NCI-H524 (cell line): Measurements from ENCODE around the gene ARID1A.
A peak's percentile ranks its signal among the peaks of the same experiment; 100 is the strongest.
"Not testable (repeated sequence)": the region's sequence is repeated elsewhere in the genome, so short reads cannot be mapped to it uniquely, and the experiment has no call there.

Experiments
- DNase-seq, 2 experiments: peaks; one replicate each; lab custom pipeline; 2025; lab: John Stamatoyannopoulos, UW

ARID1A gene

GRCh38 chr1:26697978-26698849 lies 2.4 kb downstream of the ARID1A start:
- DNase-seq: peak; percentile 39 to 85

GRCh38 chr1:26700711-26701110 lies 4.9 kb downstream of the ARID1A start:
- DNase-seq: no peak

DNA sequence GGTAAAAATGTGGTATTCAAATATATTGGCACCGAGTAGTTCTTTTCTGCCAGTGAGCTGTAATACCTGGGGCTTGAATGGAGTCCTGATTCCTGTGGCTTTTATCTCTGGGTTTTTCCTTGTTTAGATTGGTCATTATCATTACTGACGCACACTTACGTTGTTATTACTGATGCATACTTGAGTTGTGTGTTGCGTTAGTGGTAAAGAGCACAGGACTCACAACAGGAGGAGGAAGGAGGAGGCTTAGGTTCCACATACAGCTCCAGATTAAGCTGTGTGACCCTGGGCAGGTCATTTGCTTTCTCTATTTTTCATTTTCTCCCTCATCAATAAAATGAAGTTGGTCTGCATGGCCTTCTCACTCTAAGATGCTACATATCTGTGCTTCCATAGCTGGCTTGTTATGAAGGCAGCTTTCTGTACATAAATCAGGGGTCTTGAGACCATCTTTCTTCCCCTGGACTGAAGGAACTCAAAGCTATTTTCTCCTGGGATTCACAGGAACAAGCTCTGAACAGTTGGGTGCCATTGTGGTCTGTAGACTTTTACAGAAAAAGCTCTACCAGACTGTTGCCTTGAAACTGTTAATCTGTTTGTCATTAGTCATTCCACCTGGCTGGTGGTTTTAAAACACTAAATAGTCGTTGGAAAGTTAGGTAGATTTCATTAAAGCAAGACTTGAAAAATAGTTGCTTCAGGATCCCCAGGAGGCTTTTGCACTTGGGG lies 5.6 kb downstream of the ARID1A start:
- DNase-seq: no peak

DNA sequence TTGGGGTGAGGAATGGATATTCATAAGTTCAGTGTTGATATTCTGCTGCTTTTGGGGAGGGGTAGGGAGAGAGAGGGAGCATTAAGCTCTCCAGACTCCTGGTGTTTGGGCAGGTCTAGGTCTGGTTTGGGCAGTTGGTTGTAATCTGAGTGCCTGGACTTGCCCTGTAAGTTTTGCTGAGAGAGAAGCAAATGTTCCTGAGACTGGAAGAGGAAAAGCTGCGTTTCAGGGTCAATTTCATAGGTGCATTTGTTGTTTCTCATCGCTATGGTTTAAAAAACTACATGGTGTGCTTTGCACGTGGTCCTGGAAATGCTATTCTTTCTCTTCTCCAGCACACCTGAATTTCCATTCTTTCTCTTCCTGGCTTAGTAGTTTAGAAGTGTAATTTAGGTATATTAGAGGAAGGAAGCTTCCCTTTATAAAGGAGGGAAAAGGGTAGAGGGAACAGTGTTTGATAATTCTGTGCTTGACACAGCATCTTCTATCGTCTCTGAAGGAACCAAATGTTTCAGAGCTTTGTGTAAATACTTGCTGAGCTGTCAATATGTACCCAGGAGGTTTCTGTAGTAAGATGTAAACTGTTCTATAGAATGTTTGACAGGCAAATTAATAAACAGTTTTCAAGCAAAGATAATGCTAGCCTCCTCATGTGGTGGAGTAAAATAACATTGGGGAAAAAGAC lies 6.3 kb downstream of the ARID1A start:
- no peak for DNase-seq

GRCh38 chr1:26702680-26703038 lies 6.8 kb downstream of the ARID1A start:
- no peak for DNase-seq

- no peak for DNase-seq
Observed at GRCh38 chr1:26703478-26703877, 7.7 kb downstream of the ARID1A start.

- DNase-seq: no peak
Observed at GRCh38 chr1:26704629-26705028, 8.8 kb downstream of the ARID1A start.

- not testable (repeated sequence) for DNase-seq
Observed at GRCh38 chr1:26705227-26705626, 9.4 kb downstream of the ARID1A start.

DNA sequence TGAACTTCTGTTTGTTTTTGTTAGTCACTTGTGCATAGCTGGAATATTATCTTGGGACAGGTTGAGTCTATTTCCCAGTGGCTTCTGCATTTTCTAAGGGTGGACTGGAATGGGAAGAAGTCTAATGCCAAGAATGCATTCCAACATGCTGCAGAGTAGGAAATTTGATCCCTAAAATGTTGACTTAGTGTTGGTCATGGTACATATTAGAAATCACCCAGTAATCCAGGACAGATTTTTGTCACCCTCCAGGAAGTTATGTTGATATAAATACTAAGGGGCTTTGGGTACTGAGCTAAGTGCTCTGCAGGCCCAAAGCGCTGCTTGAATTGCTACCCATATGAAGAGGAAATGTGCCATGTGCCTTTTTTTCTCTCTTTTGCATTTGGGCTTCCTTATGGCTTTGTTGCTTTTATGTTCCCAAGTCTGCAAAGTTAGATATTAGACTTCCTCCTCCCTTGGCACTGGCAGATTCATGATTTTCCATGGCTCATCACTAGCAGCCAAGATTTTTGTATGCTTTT lies 10.0 kb downstream of the ARID1A start:
- DNase-seq: no peak

GRCh38 chr1:26706315-26706714 lies 10.5 kb downstream of the ARID1A start:
- DNase-seq: peak in 1 of 2 experiments; percentile 40

GRCh38 chr1:26710811-26711210 lies 15.0 kb downstream of the ARID1A start:
- no peak for DNase-seq

DNA sequence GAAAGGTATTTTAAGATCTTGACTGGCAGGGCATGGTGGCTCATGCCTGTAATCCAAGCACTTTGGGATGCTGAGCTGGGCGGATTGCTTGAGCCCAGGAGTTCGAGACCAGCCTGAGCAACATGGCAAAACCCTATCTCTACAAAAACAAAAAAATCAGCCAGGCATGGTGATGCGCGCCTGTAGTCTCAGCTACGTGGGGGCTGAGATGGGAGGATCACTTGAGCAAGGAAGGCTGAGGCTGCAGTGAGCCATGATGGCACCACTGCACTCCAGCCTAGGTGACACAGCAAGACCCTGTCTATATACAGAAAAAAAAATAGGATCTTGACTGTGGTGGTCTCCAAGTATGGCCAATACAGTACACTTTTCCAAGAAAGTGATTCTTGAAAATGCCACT lies 16.0 kb downstream of the ARID1A start:
- no peak for DNase-seq

DNA sequence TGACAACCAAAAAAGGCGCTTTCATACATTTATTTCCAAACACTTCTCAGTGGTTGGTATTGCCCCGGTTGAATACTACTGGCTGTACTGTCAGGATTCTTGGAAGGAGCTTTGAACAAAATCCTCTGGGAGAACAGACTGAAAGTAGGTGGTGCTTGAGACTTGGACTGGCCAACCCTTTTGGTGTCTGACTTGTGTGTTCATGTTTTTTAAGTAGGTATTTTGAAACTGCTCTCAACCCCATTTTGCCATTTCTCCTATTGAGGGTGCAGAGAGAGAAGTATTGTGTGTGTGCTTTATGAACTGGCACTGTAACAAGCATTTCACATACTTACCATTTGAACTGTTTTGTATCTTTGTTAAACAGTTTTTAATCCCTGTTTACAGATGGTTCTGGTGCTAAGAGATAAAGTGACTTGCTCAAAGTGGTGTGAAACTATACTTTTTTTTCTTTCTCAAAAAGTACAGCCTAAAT lies 21.2 kb downstream of the ARID1A start:
- DNase-seq: no peak

GRCh38 chr1:26719205-26719604 lies 23.4 kb downstream of the ARID1A start:
- DNase-seq: no peak

DNA sequence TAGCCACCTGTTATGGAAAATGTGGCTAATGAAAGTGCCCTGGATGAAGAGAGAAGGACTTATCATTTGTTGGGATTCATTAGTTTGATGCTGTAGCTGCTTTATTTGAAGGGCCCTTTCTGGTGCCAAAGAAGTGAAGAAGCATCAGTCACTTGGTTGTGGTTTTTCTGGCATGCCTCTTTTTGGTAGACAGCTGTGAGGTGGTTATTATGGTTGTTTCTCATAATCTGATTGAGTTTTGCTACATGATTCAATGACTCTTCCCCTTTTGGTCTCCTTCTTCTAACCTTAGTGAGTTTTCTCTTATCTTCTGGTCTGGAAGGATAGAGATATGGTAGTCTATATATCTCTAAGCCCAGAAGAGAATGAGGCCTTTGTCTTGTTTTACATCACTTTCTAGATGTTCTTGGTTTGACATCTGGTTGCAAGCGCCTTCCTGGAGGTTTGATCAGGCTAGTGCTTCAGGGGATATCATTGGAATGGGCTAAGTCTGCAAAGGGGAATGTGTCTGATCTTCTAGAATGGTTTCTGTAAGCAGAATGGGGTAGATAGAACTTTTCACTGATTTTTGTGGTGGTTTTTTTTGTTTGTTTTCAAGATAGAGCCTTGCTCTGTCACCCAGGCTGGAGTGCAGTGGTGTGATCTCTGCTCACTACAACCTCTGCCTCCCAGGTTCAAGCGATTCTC lies 26.0 kb downstream of the ARID1A start:
- DNase-seq: no peak

DNA sequence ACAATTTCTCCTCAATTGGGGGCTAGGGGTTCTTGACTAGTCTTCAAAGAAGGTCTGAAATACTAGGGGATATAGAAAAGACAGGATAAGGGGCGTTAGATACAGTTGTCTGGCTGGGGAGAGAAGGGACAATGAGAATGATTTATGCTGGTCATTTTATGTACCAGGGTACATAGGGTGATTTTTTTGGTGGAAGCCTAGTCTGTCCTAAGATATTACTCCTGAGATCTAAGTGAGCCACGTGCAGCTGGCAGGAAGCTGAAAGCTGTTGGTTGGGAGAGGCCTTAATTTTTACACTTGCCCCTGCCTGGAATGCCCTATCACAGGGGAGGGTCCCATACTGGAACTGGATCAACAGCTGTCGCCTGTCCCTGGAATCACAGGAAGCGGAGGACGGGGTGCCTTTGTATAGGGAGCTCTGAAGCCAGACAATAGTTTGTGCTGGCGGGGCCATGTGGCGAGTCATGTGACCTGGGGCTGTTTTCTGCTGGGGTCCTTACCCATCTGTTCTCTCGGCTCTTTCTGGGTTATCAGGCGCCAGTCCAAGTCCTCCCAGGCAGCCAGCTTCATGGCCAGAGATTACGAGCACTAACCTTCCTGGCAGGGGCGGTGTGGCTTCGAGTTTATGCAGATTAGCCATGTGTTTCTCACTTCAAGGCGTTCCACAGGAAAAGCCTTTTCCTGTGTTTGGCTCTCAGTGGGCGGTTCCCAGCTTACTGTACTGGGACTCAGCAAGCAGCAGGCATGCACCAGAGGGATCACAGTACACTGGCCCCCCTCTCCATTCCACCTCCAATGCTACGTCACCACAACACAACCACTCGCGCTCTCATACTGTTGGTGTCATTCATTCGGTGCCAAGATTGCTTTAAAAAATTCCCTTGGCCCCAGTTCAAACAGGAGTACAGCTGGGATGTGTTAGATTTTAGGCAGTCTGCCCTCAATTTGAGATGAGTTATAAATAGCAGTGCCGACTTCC lies 27.5 kb downstream of the ARID1A start:
- peak; percentile 97 to 99 for DNase-seq

GRCh38 chr1:26724118-26724517 lies 28.3 kb downstream of the ARID1A start:
- DNase-seq: no peak

DNA sequence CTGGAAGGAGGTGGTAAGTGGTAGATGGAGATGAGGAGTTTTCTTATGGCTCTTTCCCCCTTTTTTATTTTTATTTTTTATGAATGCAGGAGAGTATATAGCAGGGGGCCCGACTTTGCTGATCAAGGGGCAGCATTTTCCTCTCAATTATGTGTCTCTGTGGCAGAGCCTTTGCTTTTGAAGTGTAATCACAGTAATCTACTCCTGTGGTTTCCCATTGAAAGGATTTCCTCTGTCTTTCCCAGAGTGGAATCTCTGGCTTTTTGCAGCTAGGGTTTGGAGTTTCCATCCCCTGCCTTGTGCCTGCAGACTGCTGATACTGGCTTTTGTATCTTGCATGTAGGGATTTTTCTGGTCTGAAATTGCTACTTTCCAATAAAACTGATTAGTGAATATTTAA lies 29.1 kb downstream of the ARID1A start:
- no peak for DNase-seq

DNA sequence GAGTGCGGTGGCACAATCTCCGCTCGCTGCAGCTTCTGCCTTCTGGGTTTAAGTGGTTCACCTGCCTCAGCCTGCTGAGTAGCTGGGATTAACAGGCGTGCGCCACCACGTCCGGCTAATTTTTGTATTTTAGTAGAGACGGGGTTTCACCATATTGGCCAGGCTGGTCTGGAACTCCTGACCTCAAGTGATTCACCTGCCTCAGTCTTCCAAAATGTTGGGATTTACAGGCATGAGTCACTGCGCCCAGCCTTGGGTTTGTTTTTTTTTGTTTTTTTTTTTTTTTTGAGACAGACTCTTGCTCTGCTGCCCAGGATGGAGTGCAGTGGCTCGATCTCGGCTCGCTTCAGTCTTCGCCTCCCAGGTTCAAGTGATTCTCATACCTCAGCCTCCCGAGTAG lies 30.1 kb downstream of the ARID1A start:
- not testable (repeated sequence) for DNase-seq

- no peak for DNase-seq
Observed at GRCh38 chr1:26726784-26727183, 31.0 kb downstream of the ARID1A start.

DNA sequence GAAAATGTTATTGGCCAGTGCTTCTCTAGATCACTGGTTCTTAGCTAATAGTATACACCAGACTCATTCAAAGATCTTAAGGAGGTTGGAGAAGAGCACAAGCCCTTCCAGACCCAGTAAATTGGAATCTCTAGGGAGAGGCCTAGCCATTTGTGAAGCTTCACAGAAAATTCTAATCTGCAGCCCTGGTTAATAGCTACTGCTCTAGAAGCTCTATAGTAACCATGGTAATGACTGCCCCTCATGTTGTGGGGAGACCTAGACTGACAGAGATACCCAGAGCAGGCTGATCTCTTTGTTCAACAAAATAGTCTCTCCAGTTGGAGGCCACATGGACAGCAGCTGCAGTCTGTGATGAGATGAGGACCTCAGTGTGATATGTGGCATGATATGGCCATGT lies 31.7 kb downstream of the ARID1A start:
- no peak for DNase-seq
